ENCODE data around the gene FILIP1L.

FILIP1L gene

GRCh38 chr3:99957151-99957796, 157.0 kb downstream of the FILIP1L start:
- DNase-seq, result no peak
- Histone ChIP-seq H3K4me1 (no peaks in the 10 kb centered on the region; the same call in 1 of the 2 replicates), H3K27me3 (no peaks in the 10 kb centered on the region), H3K36me3 (no peaks in the 10 kb centered on the region), H3K4me3 (ENCODE audit: low read depth, low read length) (no peak overlapping the region), H3K9me3 (no peaks in the 10 kb centered on the region)
- no peak for TF ChIP-seq CTCF (IDR thresholded peaks at IDR 0.05; ENCODE audit: low read depth, low read length)

GRCh38 chr3:99955773-99956562, 158.3 kb downstream of the FILIP1L start:
- Histone ChIP-seq H3K4me3 (ENCODE audit: low read depth, low read length) (no peak overlapping the region), H3K27me3 (no peaks in the 10 kb centered on the region), H3K4me1 (no peaks in the 10 kb centered on the region; the same call in 1 of the 2 replicates), H3K9me3 (no peaks in the 10 kb centered on the region), H3K36me3 (no peaks in the 10 kb centered on the region)
- DNase-seq, result no peak
- TF ChIP-seq CTCF (IDR thresholded peaks at IDR 0.05; ENCODE audit: low read depth, low read length), result no peak

GRCh38 chr3:99954914-99955644, 159.2 kb downstream of the FILIP1L start:
- TF ChIP-seq CTCF (IDR thresholded peaks at IDR 0.05; ENCODE audit: low read depth, low read length), result no peak
- Histone ChIP-seq H3K36me3 (no peaks in the 10 kb centered on the region), H3K4me1 (no peaks in the 10 kb centered on the region; the same call in 1 of the 2 replicates)

GRCh38 chr3:99953596-99953995, 160.7 kb downstream of the FILIP1L start:
- H3K27me3 ChIP-seq, result no peaks in the 10 kb centered on the region
- TF ChIP-seq CTCF (IDR thresholded peaks at IDR 0.05; ENCODE audit: low read depth, low read length), result no peak
- H3K36me3 ChIP-seq, result no peaks in the 10 kb centered on the region
- H3K9me3 ChIP-seq, result no peaks in the 10 kb centered on the region
- no peak for DNase-seq
- no peak overlapping the region for H3K4me3 ChIP-seq (ENCODE audit: low read depth, low read length)
- no peaks in the 10 kb centered on the region for H3K4me1 ChIP-seq

More at GRCh38 chr3:99954914-99955644, 159.2 kb downstream of the FILIP1L start:
- no peak for DNase-seq
- H3K27me3 ChIP-seq, result no peaks in the 10 kb centered on the region
- H3K9me3 ChIP-seq, result no peaks in the 10 kb centered on the region
- no peak overlapping the region for H3K4me3 ChIP-seq (ENCODE audit: low read depth, low read length)

- DNase-seq, result no peak
- H3K36me3 ChIP-seq, result no peaks in the 10 kb centered on the region
- H3K27me3 ChIP-seq, result no peaks in the 10 kb centered on the region
- no peaks in the 10 kb centered on the region for H3K9me3 ChIP-seq
- no peak overlapping the region for H3K4me3 ChIP-seq (ENCODE audit: low read depth, low read length)
- TF ChIP-seq CTCF (IDR thresholded peaks at IDR 0.05; ENCODE audit: low read depth, low read length), result no peak
- H3K4me1 ChIP-seq, result no peaks in the 10 kb centered on the region
Observed at GRCh38 chr3:99952306-99952705, 162.0 kb downstream of the FILIP1L start.

All from BE2C (cell line).